T-cell (primary cell): ENCODE results near the gene TYSND1. TPM values are rescaled to one million over a fixed set of nuclear protein-coding genes. Genes with fewer than 3 reads are reported as not detected.
"Not testable (repeated sequence)": the region's sequence is repeated elsewhere in the genome, so short reads cannot be mapped to it uniquely, and the experiment has no call there.

Experiments used
- ATAC-seq, 4 experiments: fragments of 200-7000 bp in 3 of 4; fragments of 150-1000 bp in 1 of 4; cut with Tn5 transposase; replicated peaks in 1 of 4; 1 replicate in 3 of 4; 2 replicates in 1 of 4; pipeline ENCODE4 v1.10.0; 2021; ENCODE audit warnings: moderate library complexity in 3 of 4, mild to moderate bottlenecking in 2 of 4, moderate number of reproducible peaks in 1 of 4
- CTCF ChIA-PET, 2 donors: fragments of 300-600 bp; sonication (Branson Sonifier 250); formaldehyde crosslinking; loops; one replicate each; lab custom pipeline; 2022; ENCODE audit warnings: antibody characterized with exemption in 2 of 2; lab: Charles Lee
- POLR2A ChIA-PET, 2 donors: fragments of 300-600 bp; sonication (Branson Sonifier 250); formaldehyde crosslinking; loops; one replicate each; lab custom pipeline; 2022; ENCODE audit warnings: antibody characterized with exemption in 2 of 2; lab: Charles Lee
- DNase-seq, 35 experiments: peaks; one replicate each; pipeline versions ENCODE4 v3.0.0 to v3.0.0-alpha.2; 2013 to 2023
- H3K27ac ChIP-seq: one replicate; pipeline ENCODE4 v1.5.1; 2013; ENCODE audit warnings: low read length
- H3K27me3 ChIP-seq, 2 experiments: replicated peaks in 1 of 2; 1 replicate in 1 of 2; 2 replicates in 1 of 2; pipeline versions ENCODE4 v1.6.1 to v1.7.0; 2013; ENCODE audit warnings: low read length in 1 of 2, mixed read lengths in 1 of 2; ENCODE audit not compliant: control insufficient read depth in 2 of 2, insufficient read depth in 2 of 2; ENCODE audit errors: extremely low read depth in 1 of 2
- H3K36me3 ChIP-seq, 2 donors: 1 replicate in 1 of 2; 2 replicates in 1 of 2; pipeline versions ENCODE4 v1.6.1 to v1.7.0; 2013; ENCODE audit warnings: low read length in 1 of 2; ENCODE audit not compliant: control insufficient read depth in 2 of 2, insufficient read depth in 1 of 2; ENCODE audit errors: extremely low read depth in 1 of 2
- H3K4me1 ChIP-seq, 2 experiments: 1 replicate in 1 of 2; 2 replicates in 1 of 2; pipeline versions ENCODE4 v1.6.1 to v1.7.0; 2013; ENCODE audit warnings: low read length in 2 of 2, mixed read lengths in 1 of 2; ENCODE audit not compliant: insufficient read depth in 2 of 2, control insufficient read depth in 1 of 2; ENCODE audit errors: extremely low read depth in 1 of 2
- H3K4me3 ChIP-seq, 2 donors: 1 replicate in 1 of 2; 2 replicates in 1 of 2; pipeline versions ENCODE4 v1.5.1 to v1.7.0; 2013; ENCODE audit warnings: mild to moderate bottlenecking in 2 of 2, low read length in 1 of 2, moderate library complexity in 1 of 2; ENCODE audit not compliant: control insufficient read depth in 1 of 2; ENCODE audit errors: extremely low read depth in 1 of 2
- H3K9me3 ChIP-seq: 2 replicates; pipeline ENCODE4 v1.7.0; 2013
- H3K27ac Mint-ChIP-seq, 2 donors: one replicate each; pipeline ENCODE4 v1.8.0; 2020 to 2021; ENCODE audit warnings: mild to moderate bottlenecking in 2 of 2, mixed read lengths in 2 of 2
- H3K27me3 Mint-ChIP-seq, 2 donors: one replicate each; pipeline ENCODE4 v1.8.0; 2021 to 2022; ENCODE audit warnings: mixed read lengths in 2 of 2
- H3K36me3 Mint-ChIP-seq: one replicate; pipeline ENCODE4 v1.8.0; 2021; ENCODE audit warnings: mixed read lengths
- H3K4me1 Mint-ChIP-seq, 3 donors: one replicate each; pipeline ENCODE4 v1.8.0; 2020 to 2022; ENCODE audit warnings: mixed read lengths in 3 of 3, mild to moderate bottlenecking in 1 of 3
- H3K4me3 Mint-ChIP-seq, 3 donors: one replicate each; pipeline ENCODE4 v1.8.0; 2020 to 2022; ENCODE audit warnings: mild to moderate bottlenecking in 3 of 3, mixed read lengths in 3 of 3, moderate library complexity in 3 of 3
- H3K9me3 Mint-ChIP-seq, 3 donors: one replicate each; pipeline ENCODE4 v1.8.0; 2020 to 2022; ENCODE audit warnings: mixed read lengths in 3 of 3
- WGBS: methylation state at CpG from one replicate; pipeline ENCODE4 v1.1.5; 2013; ENCODE audit warnings: missing lambda C conversion rate; ENCODE audit not compliant: insufficient coverage; 5-methylcytosine and 5-hydroxymethylcytosine counted together
- total RNA-seq, 35 experiments: library from RNA in 6 of 35; stranded (reverse) in 6 of 35; fragments of 120-200 nt in 1 of 35; gene quantifications; one replicate each; pipeline versions ENCODE4 v1.2.1 to v1.2.4 and lab custom pipeline; 2013 to 2026

TYSND1 gene
- total RNA-seq, 5 donors from 2014 or later (not counting 1 experiment from before 2014, with no cell fraction given) = 18.3 to 41.0 (median 38.7) TPM

GRCh38 chr10:70123817-70124216, 22.7 kb downstream of the TYSND1 start:
- no peaks in the 10 kb centered on the region for H3K4me1 ChIP-seq
- H3K27ac Mint-ChIP-seq = no peak overlapping the region
- H3K27me3 Mint-ChIP-seq = no peaks in the 10 kb centered on the region
- H3K9me3 Mint-ChIP-seq = no peaks in the 10 kb centered on the region
- H3K36me3 Mint-ChIP-seq = peaks cover 8% of the 10 kb centered on the region
- DNase-seq (no peak), ATAC-seq (no peak)
- H3K4me3 Mint-ChIP-seq = no peak overlapping the region
- no peaks in the 10 kb centered on the region for H3K4me1 Mint-ChIP-seq
- H3K36me3 ChIP-seq = peaks cover 4 to 5% of the 10 kb centered on the region in 2 donors
- H3K27me3 ChIP-seq = no peaks in the 10 kb centered on the region
- CTCF ChIA-PET = no interaction called here
- POLR2A ChIA-PET = no interaction called here
- H3K4me3 ChIP-seq = no peak overlapping the region
- WGBS = no CpG with 5 or more reads among the region's 10 CpGs
- no peak overlapping the region for H3K27ac ChIP-seq
- H3K9me3 ChIP-seq = no peaks in the 10 kb centered on the region

DNA sequence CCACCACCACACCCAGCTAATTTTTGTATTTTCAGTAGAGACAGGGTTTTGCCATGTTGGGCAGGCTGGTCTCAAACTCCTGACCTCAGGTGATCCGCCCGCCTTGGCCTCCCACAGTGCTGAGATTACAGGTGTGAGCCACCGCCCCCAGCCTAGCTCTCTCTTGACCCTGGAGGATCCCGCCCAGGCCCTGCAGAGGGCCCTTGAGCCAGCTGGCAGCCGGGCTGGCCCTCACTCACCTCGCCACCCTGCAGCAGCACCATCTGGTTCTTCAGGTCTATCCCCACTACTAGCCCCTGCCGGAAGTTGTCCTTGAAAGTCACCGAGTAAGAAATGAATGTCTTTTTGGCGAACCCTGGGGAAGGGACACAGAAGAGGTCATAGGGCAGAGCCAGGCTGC, 23.3 kb downstream of the TYSND1 start:
- H3K27me3 Mint-ChIP-seq, H3K27ac Mint-ChIP-seq, CTCF ChIA-PET, H3K27me3 ChIP-seq, H3K9me3 ChIP-seq, ATAC-seq, H3K4me1 ChIP-seq, H3K36me3 ChIP-seq, H3K4me3 ChIP-seq, H3K27ac ChIP-seq, H3K36me3 Mint-ChIP-seq, DNase-seq, H3K9me3 Mint-ChIP-seq, H3K4me1 Mint-ChIP-seq, H3K4me3 Mint-ChIP-seq: not testable (repeated sequence)
- WGBS = 96% methylated on average over 9 of the region's 9 CpGs
- POLR2A ChIA-PET = interaction anchor here in 1 of 2 donors (0.5 kb wide), 1 partner anchor 64 kb away, joined by 4 read pairs; no protein-coding TSS in a partner anchor

- DNase-seq (no peak), ATAC-seq (no peak)
- Mint-ChIP-seq H3K27ac (no peak overlapping the region), H3K9me3 (no peaks in the 10 kb centered on the region), H3K4me3 (no peak overlapping the region), H3K27me3 (no peaks in the 10 kb centered on the region), H3K36me3 (peaks cover 8% of the 10 kb centered on the region), H3K4me1 (no peaks in the 10 kb centered on the region)
- Histone ChIP-seq H3K9me3 (no peaks in the 10 kb centered on the region), H3K4me3 (no peak overlapping the region), H3K36me3 (peaks cover 4 to 5% of the 10 kb centered on the region in 2 donors), H3K27ac (no peak overlapping the region), H3K4me1 (no peaks in the 10 kb centered on the region), H3K27me3 (no peaks in the 10 kb centered on the region)
- ChIA-PET CTCF (no interaction called here), POLR2A (interaction anchor here in 1 of 2 donors (0.5 kb wide), 1 partner anchor 64 kb away, joined by 4 read pairs; no protein-coding TSS in a partner anchor)
- no CpG with 5 or more reads among the region's 5 CpGs for WGBS
Measured at GRCh38 chr10:70122742-70123141, 23.8 kb downstream of the TYSND1 start.

DNA sequence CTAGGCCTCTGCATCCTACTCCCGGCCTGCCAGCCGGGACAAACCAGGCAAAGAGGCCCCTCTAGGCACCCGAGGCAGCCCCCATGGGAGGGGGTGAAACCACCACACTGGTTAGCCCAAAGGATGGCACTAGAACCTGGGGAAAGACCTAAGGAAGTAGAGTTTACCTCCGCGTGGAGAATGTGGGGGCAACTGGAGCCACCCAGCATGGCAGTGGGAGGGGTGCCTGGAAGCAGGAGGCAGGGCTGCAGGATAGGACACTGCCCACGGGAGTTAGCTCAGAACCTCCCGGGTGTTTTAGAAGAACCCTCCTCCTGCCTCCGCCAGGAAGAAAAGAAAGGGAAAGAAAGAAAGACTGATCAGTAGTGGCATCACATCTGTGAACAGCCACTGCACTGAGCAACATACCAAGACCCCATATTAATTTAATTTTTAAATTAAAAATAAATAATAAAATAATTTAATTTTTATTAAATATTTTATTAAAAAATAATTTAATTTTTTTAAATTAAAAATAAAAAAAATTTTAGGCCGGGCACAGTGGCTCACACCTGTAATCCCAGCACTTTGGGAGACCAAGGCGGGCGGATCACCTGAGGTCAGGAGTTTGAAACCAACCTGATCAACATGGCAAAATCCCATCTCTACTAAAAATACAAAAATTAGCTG, 25.1 kb downstream of the TYSND1 start:
- no peak overlapping the region for H3K4me3 Mint-ChIP-seq

GRCh38 chr10:70120417-70120816, 26.1 kb downstream of the TYSND1 start:
- H3K4me1 ChIP-seq = peaks cover 0 to 10% of the 10 kb centered on the region in 2 experiments
- no peak overlapping the region for H3K4me3 ChIP-seq
- no peaks in the 10 kb centered on the region for H3K9me3 Mint-ChIP-seq
- no peaks in the 10 kb centered on the region for H3K9me3 ChIP-seq
- ChIA-PET CTCF (interaction anchor here in 1 of 2 donors (0.7 kb wide), 2 partner anchors 10 to 18 kb away, joined by 3 read pairs; no protein-coding TSS in a partner anchor), POLR2A (no interaction called here)
- DNase-seq (no peak), ATAC-seq (no peak)
- H3K4me1 Mint-ChIP-seq = peaks cover 6 to 8% (median 8%) of the 10 kb centered on the region in 3 donors
- no peak overlapping the region for H3K4me3 Mint-ChIP-seq
- H3K27ac ChIP-seq = no peak overlapping the region
- no peaks in the 10 kb centered on the region for H3K27me3 Mint-ChIP-seq
- H3K27me3 ChIP-seq = no peaks in the 10 kb centered on the region
- WGBS = no CpG with 5 or more reads among the region's 6 CpGs
- no peak overlapping the region for H3K27ac Mint-ChIP-seq
- H3K36me3 ChIP-seq = peaks cover 4 to 5% of the 10 kb centered on the region in 2 donors
- H3K36me3 Mint-ChIP-seq = peaks cover 14% of the 10 kb centered on the region

More for the DNA sequence above, 25.1 kb downstream of the TYSND1 start:
- DNase-seq (no peak), ATAC-seq (no peak)
- Histone ChIP-seq H3K36me3 (peaks cover 4 to 5% of the 10 kb centered on the region in 2 donors), H3K4me3 (no peak overlapping the region), H3K4me1 (peaks cover 0 to 3% of the 10 kb centered on the region in 2 experiments), H3K27ac (no peak overlapping the region), H3K27me3 (no peaks in the 10 kb centered on the region), H3K9me3 (no peaks in the 10 kb centered on the region)
- H3K9me3 Mint-ChIP-seq = no peaks in the 10 kb centered on the region
- 80% methylated on average over 1 of the region's 11 CpGs for WGBS
- H3K36me3 Mint-ChIP-seq = peaks cover 8% of the 10 kb centered on the region
- no peak overlapping the region for H3K27ac Mint-ChIP-seq
- H3K27me3 Mint-ChIP-seq = no peaks in the 10 kb centered on the region
- POLR2A ChIA-PET = no interaction called here
- CTCF ChIA-PET = no interaction called here
- H3K4me1 Mint-ChIP-seq = peaks cover 0 to 2% (median 1%) of the 10 kb centered on the region in 3 donors

GRCh38 chr10:70119623-70120022, 26.9 kb downstream of the TYSND1 start:
- WGBS = 94% methylated on average over 8 of the region's 8 CpGs
- ATAC-seq (no peak), DNase-seq (no peak)

More at GRCh38 chr10:70119623-70120022, 26.9 kb downstream of the TYSND1 start:
- Mint-ChIP-seq H3K36me3 (peaks cover 14% of the 10 kb centered on the region), H3K27me3 (no peaks in the 10 kb centered on the region), H3K4me3 (no peak overlapping the region), H3K4me1 (peaks cover 6 to 8% (median 8%) of the 10 kb centered on the region in 3 donors), H3K27ac (no peak overlapping the region), H3K9me3 (no peaks in the 10 kb centered on the region)
- H3K9me3 ChIP-seq = no peaks in the 10 kb centered on the region
- H3K27me3 ChIP-seq = no peaks in the 10 kb centered on the region
- peaks cover 0 to 10% of the 10 kb centered on the region in 2 experiments for H3K4me1 ChIP-seq
- CTCF ChIA-PET = interaction anchor here in 1 of 2 donors (0.6 kb wide), 2 partner anchors 19 to 308 kb away, joined by 4 to 5 read pairs; no protein-coding TSS in a partner anchor
- no peak overlapping the region for H3K4me3 ChIP-seq
- POLR2A ChIA-PET = no interaction called here
- no peak overlapping the region for H3K27ac ChIP-seq
- H3K36me3 ChIP-seq = peaks cover 5 to 7% of the 10 kb centered on the region in 2 donors
